Body of pancreas (tissue), 4 donors: ENCODE measurements around the gene HLA-DMB.

ENCODE experiments used
- POLR2A ChIP-seq, 3 donors: fragments of 450-650 bp; IDR thresholded peaks; one replicate each; pipeline ENCODE4 v1.6.1; 2016; ENCODE audit warnings: antibody characterized with exemption in 3 of 3, mild to moderate bottlenecking in 2 of 3
- TF ChIP-seq, protein P1 (sequence below), 7 experiments: fragments of 450-650 bp in 4 of 7; fragments of 200-600 bp in 3 of 7; sonication (generic) in 3 of 7; IDR thresholded peaks; one replicate each; pipeline ENCODE4 v1.5.1; 2016 to 2019; ENCODE audit warnings: antibody characterized with exemption in 7 of 7

DNA sequence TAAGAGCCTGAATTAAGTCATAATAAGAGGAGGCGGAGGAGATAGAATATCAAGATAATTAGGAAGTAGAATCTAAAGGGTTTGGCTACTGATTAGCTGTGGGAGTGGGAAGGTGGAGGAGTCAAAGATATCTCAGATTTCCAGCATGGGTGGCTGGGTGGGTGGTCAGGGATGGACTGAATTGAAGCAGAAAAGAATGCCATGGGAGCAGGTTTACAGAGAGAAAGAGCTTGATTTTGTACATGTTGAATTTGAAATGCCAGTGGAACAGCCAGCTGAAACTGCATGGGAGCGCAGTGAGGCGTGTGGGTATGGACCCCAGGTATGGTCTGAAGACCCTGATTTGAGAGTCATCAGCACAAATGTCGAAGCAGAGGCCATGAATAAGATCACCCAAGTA is 13.4 kb upstream of the HLA-DMB start:
- no peak for TF ChIP-seq POLR2A (IDR thresholded peaks at IDR 0.05)
- TF ChIP-seq, protein P1, sequence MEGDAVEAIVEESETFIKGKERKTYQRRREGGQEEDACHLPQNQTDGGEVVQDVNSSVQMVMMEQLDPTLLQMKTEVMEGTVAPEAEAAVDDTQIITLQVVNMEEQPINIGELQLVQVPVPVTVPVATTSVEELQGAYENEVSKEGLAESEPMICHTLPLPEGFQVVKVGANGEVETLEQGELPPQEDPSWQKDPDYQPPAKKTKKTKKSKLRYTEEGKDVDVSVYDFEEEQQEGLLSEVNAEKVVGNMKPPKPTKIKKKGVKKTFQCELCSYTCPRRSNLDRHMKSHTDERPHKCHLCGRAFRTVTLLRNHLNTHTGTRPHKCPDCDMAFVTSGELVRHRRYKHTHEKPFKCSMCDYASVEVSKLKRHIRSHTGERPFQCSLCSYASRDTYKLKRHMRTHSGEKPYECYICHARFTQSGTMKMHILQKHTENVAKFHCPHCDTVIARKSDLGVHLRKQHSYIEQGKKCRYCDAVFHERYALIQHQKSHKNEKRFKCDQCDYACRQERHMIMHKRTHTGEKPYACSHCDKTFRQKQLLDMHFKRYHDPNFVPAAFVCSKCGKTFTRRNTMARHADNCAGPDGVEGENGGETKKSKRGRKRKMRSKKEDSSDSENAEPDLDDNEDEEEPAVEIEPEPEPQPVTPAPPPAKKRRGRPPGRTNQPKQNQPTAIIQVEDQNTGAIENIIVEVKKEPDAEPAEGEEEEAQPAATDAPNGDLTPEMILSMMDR (IDR thresholded peaks at IDR 0.05): no peak
